RKO (cell line): ENCODE data around the gene KRTAP5-4.
"Not testable (repeated sequence)": the region's sequence is repeated elsewhere in the genome, so short reads cannot be mapped to it uniquely, and the experiment has no call there.

ENCODE experiments used
- DNase-seq: peaks from one replicate; pipeline ENCODE4 v3.0.0-alpha.2; 2016; ENCODE audit warnings: low spot score

Gene KRTAP5-4

GRCh38 chr11:1600626-1601025 is 21.3 kb downstream of the KRTAP5-4 start:
- DNase-seq: no peak

GRCh38 chr11:1598816-1599215 is 23.1 kb downstream of the KRTAP5-4 start:
- no peak for DNase-seq

- DNase-seq: not testable (repeated sequence)
Observed at GRCh38 chr11:1598406-1598805, 23.5 kb downstream of the KRTAP5-4 start.

- no peak for DNase-seq
Observed at GRCh38 chr11:1597994-1598380, 24.0 kb downstream of the KRTAP5-4 start, which contains the start of gene KRTAP5-2. TSS of gene KRTAP5-2 (minus strand) at chr11:1598294. CDS start at chr11:1598250, 44 bp downstream.

- no peak for DNase-seq
Observed at GRCh38 chr11:1597331-1597993, 24.5 kb downstream of the KRTAP5-4 start.

GRCh38 chr11:1596576-1597121 is 25.3 kb downstream of the KRTAP5-4 start:
- not testable (repeated sequence) for DNase-seq

GRCh38 chr11:1595994-1596575 is 25.9 kb downstream of the KRTAP5-4 start:
- DNase-seq: not testable (repeated sequence)

GRCh38 chr11:1592628-1593027 is 29.3 kb downstream of the KRTAP5-4 start:
- DNase-seq: no peak

- no peak for DNase-seq
Observed at GRCh38 chr11:1589996-1590395, 31.9 kb downstream of the KRTAP5-4 start.

GRCh38 chr11:1589191-1589963 is 32.6 kb downstream of the KRTAP5-4 start:
- DNase-seq: not testable (repeated sequence)

GRCh38 chr11:1586699-1587098 is 35.2 kb downstream of the KRTAP5-4 start:
- no peak for DNase-seq

- DNase-seq: not testable (repeated sequence)
Observed at GRCh38 chr11:1584661-1585370, 37.1 kb downstream of the KRTAP5-4 start, which contains the start of gene KRTAP5-1. TSS of gene KRTAP5-1 (minus strand) at chr11:1585283. CDS start at chr11:1585249, 34 bp downstream.

GRCh38 chr11:1582909-1583308 is 39.0 kb downstream of the KRTAP5-4 start:
- not testable (repeated sequence) for DNase-seq

GRCh38 chr11:1581976-1582375 is 40.0 kb downstream of the KRTAP5-4 start:
- no peak for DNase-seq

- no peak for DNase-seq
Observed at GRCh38 chr11:1576825-1577224, 45.1 kb downstream of the KRTAP5-4 start.

- not testable (repeated sequence) for DNase-seq
Observed at GRCh38 chr11:1575756-1576155, 46.2 kb downstream of the KRTAP5-4 start.

- no peak for DNase-seq
Observed at GRCh38 chr11:1574933-1575242, 47.0 kb downstream of the KRTAP5-4 start.

- peak; percentile 57 for DNase-seq
Observed at GRCh38 chr11:1574238-1574932, 47.6 kb downstream of the KRTAP5-4 start.

GRCh38 chr11:1573903-1574237 is 48.1 kb downstream of the KRTAP5-4 start:
- DNase-seq: no peak

GRCh38 chr11:1573077-1573902 is 48.6 kb downstream of the KRTAP5-4 start:
- no peak for DNase-seq
